Sigmoid colon (tissue), 7 donors: ENCODE data around the gene ODF2. TPM values are rescaled to one million over a fixed set of nuclear protein-coding genes. Genes with fewer than 3 reads are reported as not detected.

Source experiments
- DNase-seq: peaks from one replicate; pipeline ENCODE4 v3.0.0-alpha.2; 2019
- H3K27ac ChIP-seq, 4 donors: fragments of 200-600 bp; sonication (generic); one replicate each; pipeline ENCODE4 v1.5.1; 2016 to 2019; ENCODE audit warnings: mild to moderate bottlenecking in 1 of 4
- H3K27me3 ChIP-seq, 3 donors: fragments of 200-600 bp; sonication (generic); one replicate each; pipeline ENCODE4 v1.5.1; 2019; ENCODE audit warnings: mild to moderate bottlenecking in 1 of 3
- H3K36me3 ChIP-seq, 4 donors: fragments of 200-600 bp; sonication (generic); one replicate each; pipeline ENCODE4 v1.5.1; 2016 to 2019
- H3K4me1 ChIP-seq, 4 donors: fragments of 200-600 bp; sonication (generic); one replicate each; pipeline ENCODE4 v1.5.1; 2017 to 2019
- H3K4me3 ChIP-seq, 4 donors: fragments of 200-600 bp; sonication (generic); one replicate each; pipeline ENCODE4 v1.5.1; 2017 to 2019; ENCODE audit warnings: mild to moderate bottlenecking in 2 of 4, moderate library complexity in 1 of 4
- H3K9me3 ChIP-seq, 4 donors: fragments of 200-600 bp in 3 of 4; sonication (generic) in 3 of 4; one replicate each; pipeline versions ENCODE4 v1.5.1 to v1.6.1; 2013 to 2019
- EP300 ChIP-seq, 4 donors: sonication (generic); formaldehyde crosslinking; IDR thresholded peaks; one replicate each; pipeline ENCODE4 v1.6.1; 2017; ENCODE audit warnings: antibody characterized with exemption in 4 of 4
- POLR2A ChIP-seq, 2 donors: fragments of 450-650 bp; IDR thresholded peaks; one replicate each; pipeline ENCODE4 v1.6.1; 2016; ENCODE audit warnings: antibody characterized with exemption in 2 of 2, mild to moderate bottlenecking in 2 of 2, moderate library complexity in 2 of 2
- POLR2AphosphoS5 ChIP-seq, 4 donors: sonication (generic); formaldehyde crosslinking; IDR thresholded peaks; one replicate each; pipeline ENCODE4 v1.6.1; 2017; ENCODE audit warnings: antibody characterized with exemption in 4 of 4
- WGBS, 2 donors: extraction: QIAGEN DNeasy Blood & Tissue Kit; methylation state at CpG; one replicate each; pipeline ENCODE4 v1.1.7; 2013; 5-methylcytosine and 5-hydroxymethylcytosine counted together
- intact Hi-C: fragments of 100-400 bp; cut with DNase I; formaldehyde crosslinking; loops from one replicate; pipeline ENCODE4 v1.15.1; 2023
- polyA plus RNA-seq, 3 donors: library from polyadenylated mRNA; stranded (reverse); fragments of 200-250 nt; gene quantifications; one replicate each; pipeline ENCODE4 v1.2.3, GENCODE V29; 2013
- total RNA-seq, 4 donors: library from RNA; depleted of rRNA; stranded (reverse); fragments of >200 nt; gene quantifications; one replicate each; pipeline ENCODE4 v1.1.0, GENCODE V29; 2016
- TF ChIP-seq, protein P1 (sequence below), 4 experiments: fragments of 450-650 bp in 3 of 4; fragments of 200-600 bp in 1 of 4; IDR thresholded peaks; one replicate each; pipeline ENCODE4 v1.5.1; 2016 to 2019; ENCODE audit warnings: antibody characterized with exemption in 4 of 4, mild to moderate bottlenecking in 3 of 4, moderate library complexity in 2 of 4
- donor health status: healthy with polysubstance abuse.
- donor health status: Bipolar disorder and iron deficiency.
- donor health status: healthy.

Gene ODF2
- total and polyA plus RNA-seq, 7 donors = 4.6 to 28.2 (median 14.0) TPM

DNA sequence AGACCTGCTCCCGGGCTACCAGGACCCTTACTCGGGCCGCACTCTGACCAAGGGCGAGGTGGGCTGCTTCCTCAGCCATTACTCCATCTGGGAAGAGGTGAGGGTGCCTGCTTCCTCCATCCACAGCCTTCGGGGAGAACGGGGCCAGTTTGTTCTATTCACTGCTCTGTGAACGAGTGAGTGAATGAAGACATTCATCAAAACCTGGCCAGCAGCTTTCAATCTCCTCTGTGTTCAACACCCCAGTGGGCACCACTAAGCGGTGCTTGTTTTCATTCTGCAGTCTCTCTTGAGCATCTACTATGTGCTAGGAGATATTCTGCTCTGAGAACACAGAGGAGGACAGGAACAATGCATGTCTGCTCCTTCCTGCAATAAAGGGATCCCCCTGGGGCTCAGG lies 24.6 kb upstream of the ODF2 start:
- no peaks in the 10 kb centered on the region for H3K27me3 ChIP-seq
- intact Hi-C loops = no loop called here
- H3K27ac ChIP-seq = no peak overlapping the region
- WGBS, 2 donors = 87 to 92% methylated on average over 8 of the region's 8 CpGs
- DNase-seq = no peak
- TF ChIP-seq POLR2AphosphoS5 (IDR thresholded peaks at IDR 0.05) (no peak), EP300 (IDR thresholded peaks at IDR 0.05) (no peak), POLR2A (IDR thresholded peaks at IDR 0.05) (no peak)
- TF ChIP-seq, protein P1, sequence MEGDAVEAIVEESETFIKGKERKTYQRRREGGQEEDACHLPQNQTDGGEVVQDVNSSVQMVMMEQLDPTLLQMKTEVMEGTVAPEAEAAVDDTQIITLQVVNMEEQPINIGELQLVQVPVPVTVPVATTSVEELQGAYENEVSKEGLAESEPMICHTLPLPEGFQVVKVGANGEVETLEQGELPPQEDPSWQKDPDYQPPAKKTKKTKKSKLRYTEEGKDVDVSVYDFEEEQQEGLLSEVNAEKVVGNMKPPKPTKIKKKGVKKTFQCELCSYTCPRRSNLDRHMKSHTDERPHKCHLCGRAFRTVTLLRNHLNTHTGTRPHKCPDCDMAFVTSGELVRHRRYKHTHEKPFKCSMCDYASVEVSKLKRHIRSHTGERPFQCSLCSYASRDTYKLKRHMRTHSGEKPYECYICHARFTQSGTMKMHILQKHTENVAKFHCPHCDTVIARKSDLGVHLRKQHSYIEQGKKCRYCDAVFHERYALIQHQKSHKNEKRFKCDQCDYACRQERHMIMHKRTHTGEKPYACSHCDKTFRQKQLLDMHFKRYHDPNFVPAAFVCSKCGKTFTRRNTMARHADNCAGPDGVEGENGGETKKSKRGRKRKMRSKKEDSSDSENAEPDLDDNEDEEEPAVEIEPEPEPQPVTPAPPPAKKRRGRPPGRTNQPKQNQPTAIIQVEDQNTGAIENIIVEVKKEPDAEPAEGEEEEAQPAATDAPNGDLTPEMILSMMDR (IDR thresholded peaks at IDR 0.05) = no peak
- H3K4me1 ChIP-seq = no peaks in the 10 kb centered on the region
- no peak overlapping the region for H3K4me3 ChIP-seq
- H3K36me3 ChIP-seq = peaks cover 0 to 22% (median 0%) of the 10 kb centered on the region in 4 donors
- H3K9me3 ChIP-seq = no peaks in the 10 kb centered on the region

DNA sequence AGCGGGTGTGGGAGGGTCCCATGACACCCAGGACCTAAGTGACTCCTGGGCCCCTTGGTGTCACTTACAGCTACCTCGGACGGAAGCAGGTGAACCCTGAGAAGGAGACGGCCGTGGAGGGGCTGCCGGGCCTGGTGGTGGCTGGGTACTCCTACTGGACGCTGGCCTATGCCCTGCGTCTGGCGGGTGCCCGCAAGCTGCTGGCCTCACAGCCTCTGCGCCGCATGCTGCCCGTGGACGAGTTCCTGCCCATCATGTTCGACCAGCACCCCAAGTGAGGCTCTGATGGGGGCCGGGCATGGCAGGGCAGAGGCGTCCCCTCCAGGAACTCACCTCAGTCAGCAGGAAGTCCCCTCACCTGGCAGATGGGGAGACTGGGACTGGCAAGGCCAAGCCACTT lies 21.5 kb upstream of the ODF2 start:
- Histone ChIP-seq H3K27ac (no peak overlapping the region), H3K27me3 (no peaks in the 10 kb centered on the region), H3K4me3 (no peak overlapping the region), H3K36me3 (peaks cover 0 to 14% (median 0%) of the 10 kb centered on the region in 4 donors), H3K9me3 (no peaks in the 10 kb centered on the region), H3K4me1 (peaks cover 0 to 8% (median 3%) of the 10 kb centered on the region in 4 donors)
- no peak for TF ChIP-seq EP300 (IDR thresholded peaks at IDR 0.05)
- no peak for TF ChIP-seq POLR2A (IDR thresholded peaks at IDR 0.05)
- TF ChIP-seq POLR2AphosphoS5 (IDR thresholded peaks at IDR 0.05) = no peak
- TF ChIP-seq, protein P1 (IDR thresholded peaks at IDR 0.05) = no peak
- intact Hi-C loops = no loop called here
- no peak for DNase-seq
- 94% methylated on average over 17 of the region's 17 CpGs for WGBS, 2 donors

DNA sequence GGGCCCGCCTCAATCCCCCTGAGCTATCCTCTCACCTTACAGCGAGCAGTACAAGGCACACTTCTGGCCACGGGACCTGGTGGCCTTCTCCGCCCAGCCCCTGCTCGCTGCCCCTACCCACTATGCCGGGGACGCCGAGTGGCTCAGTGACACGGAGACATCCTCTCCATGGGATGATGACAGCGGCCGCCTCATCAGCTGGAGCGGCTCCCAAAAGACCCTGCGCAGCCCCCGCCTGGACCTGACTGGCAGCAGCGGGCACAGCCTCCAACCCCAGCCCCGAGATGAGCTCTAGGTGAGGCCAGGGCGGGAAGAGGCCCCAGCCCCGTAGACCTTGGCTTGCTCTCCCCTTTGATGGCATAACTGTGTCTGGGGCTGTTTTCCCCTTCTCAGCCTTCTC lies 20.2 kb upstream of the ODF2 start:
- Histone ChIP-seq H3K4me3 (no peak overlapping the region), H3K9me3 (no peaks in the 10 kb centered on the region), H3K4me1 (peaks cover 0 to 8% (median 3%) of the 10 kb centered on the region in 4 donors), H3K27ac (no peak overlapping the region), H3K36me3 (peaks cover 0 to 10% (median 0%) of the 10 kb centered on the region in 4 donors), H3K27me3 (no peaks in the 10 kb centered on the region)
- WGBS, 2 donors = 91 to 93% methylated on average over 18 of the region's 18 CpGs
- intact Hi-C loops = no loop called here
- DNase-seq = no peak
- TF ChIP-seq POLR2AphosphoS5 (IDR thresholded peaks at IDR 0.05) = no peak

DNA sequence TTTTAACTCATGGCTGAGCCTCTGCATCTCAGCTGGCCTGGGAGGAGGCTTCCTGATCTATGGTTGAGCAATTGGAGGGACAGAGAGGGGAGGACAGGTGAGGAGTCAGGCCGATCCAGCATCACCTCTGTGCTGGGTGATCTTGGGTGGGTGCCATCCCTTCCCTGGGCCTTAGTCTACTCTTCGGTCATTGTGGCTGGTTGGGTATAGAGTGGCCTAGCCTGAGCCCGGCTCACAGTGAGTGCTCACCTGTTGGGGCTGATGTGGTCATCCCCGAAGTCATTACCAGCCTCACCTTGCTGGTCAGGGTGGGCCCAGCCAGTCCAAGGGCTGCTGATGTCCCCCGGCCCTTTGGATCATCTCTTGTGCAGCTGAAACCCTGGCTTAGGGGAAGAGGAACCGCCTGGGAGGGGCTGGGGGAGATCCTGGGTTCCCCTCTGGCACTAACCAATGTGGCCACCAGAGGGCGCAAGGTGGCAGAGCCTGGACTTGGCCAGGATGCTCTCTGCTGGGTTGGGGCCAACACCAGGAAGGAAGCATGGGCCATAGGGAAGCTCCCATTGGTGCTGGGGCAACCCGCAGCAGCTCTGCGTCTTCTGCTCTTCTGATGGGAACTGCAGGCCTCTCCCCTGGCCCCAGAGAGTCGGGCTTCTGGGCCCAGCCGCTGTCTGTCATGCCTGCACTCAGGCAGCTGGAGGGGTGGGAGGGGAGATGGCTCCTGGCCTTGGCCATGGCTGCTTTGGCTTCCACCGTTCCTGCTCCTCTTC lies 17.3 kb upstream of the ODF2 start:
- Histone ChIP-seq H3K36me3 (no peaks in the 10 kb centered on the region), H3K27me3 (no peaks in the 10 kb centered on the region), H3K4me1 (peaks cover 0 to 8% (median 3%) of the 10 kb centered on the region in 4 donors), H3K9me3 (no peaks in the 10 kb centered on the region), H3K4me3 (no peak overlapping the region), H3K27ac (no peak overlapping the region)
- intact Hi-C loops = loop anchor here (2.0 kb wide), 1 partner anchor 18 kb away; the partner anchor contains the start of gene ODF2
- no peak for TF ChIP-seq EP300 (IDR thresholded peaks at IDR 0.05)
- TF ChIP-seq, protein P1 (IDR thresholded peaks at IDR 0.05) = peak; percentile 82 to 94 (median 90)
- TF ChIP-seq POLR2AphosphoS5 (IDR thresholded peaks at IDR 0.05) = peak in 3 of 4 donors; percentile 13 to 66 (median 64)
- no peak for TF ChIP-seq POLR2A (IDR thresholded peaks at IDR 0.05)
- WGBS, 2 donors = 28 to 34% methylated on average over 12 of the region's 12 CpGs
- peak; percentile 93 for DNase-seq

DNA sequence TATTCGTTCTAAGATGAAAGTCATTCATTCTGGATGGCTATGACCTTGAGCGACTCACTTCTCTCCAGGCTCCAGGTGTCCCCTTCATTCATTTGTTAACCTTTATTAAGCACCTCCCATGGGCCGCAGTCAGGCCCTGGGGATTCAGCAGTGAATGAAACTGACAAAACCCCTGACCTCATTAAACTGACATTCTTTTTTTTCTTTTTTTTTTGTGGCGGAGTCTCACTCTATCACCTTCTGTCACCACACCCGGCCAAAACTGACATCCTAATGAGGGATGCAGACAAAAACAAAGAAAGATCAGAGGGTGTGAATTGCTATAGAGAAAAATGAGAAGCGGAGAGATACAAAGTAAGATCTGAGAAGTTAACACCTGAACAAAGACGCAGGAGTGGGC lies 16.5 kb upstream of the ODF2 start:
- Histone ChIP-seq H3K36me3 (no peaks in the 10 kb centered on the region), H3K9me3 (no peaks in the 10 kb centered on the region), H3K4me1 (peaks cover 0 to 8% (median 3%) of the 10 kb centered on the region in 4 donors), H3K27me3 (no peaks in the 10 kb centered on the region), H3K27ac (no peak overlapping the region), H3K4me3 (no peak overlapping the region)
- intact Hi-C loops = loop anchor here (2.0 kb wide), 1 partner anchor 18 kb away; the partner anchor contains the start of gene ODF2
- DNase-seq = no peak
- 85 to 90% methylated on average over 7 of the region's 7 CpGs for WGBS, 2 donors
- TF ChIP-seq, protein P1 (IDR thresholded peaks at IDR 0.05) = no peak
- TF ChIP-seq POLR2A (IDR thresholded peaks at IDR 0.05) (no peak), POLR2AphosphoS5 (IDR thresholded peaks at IDR 0.05) (no peak), EP300 (IDR thresholded peaks at IDR 0.05) (no peak)
